HepG2 (cell line): ENCODE data around the gene SMIM24. TPM values are rescaled to one million over a fixed set of nuclear protein-coding genes. Genes with fewer than 3 reads are reported as not detected.

Source experiments
- ATAC-seq: fragments of 200-7000 bp; cut with Tn5 transposase; 3 replicates; pipeline ENCODE4 v1.9.1; 2020; ENCODE audit warnings: mild to moderate bottlenecking, moderate library complexity
- BruUV-seq: library from RNA; stranded (reverse); fragments of 400-500 nt; replicated peaks from 2 replicates; lab custom pipeline; 2021; lab: Mats Ljungman, UMichigan
- CTCF ChIA-PET: fragments of 300-600 bp; formaldehyde crosslinking; extraction: SDS; loops from one replicate; lab custom pipeline; 2021; ENCODE audit warnings: low total read pairs, inconsistent platforms, low intra/inter-chr PET ratio; lab: Yijun Ruan, JAX
- POLR2A ChIA-PET: fragments of 350-600 bp; sonication (Branson Sonifier 250); formaldehyde crosslinking; loops from one replicate; lab custom pipeline; 2020; ENCODE audit warnings: antibody characterized with exemption, inconsistent platforms; lab: Yijun Ruan, JAX
- DNase-seq: peaks from one replicate; pipeline ENCODE4 v3.0.0-alpha.2; 2015; ENCODE audit warnings: low spot score
- FAIRE-seq: peaks from 3 replicates; lab custom pipeline; 2011; peaks lifted over from hg19 to GRCh38; lab: Jason Lieb, UNC
- H2AFZ ChIP-seq: one replicate; pipeline ENCODE4 v1.6.1; 2011; ENCODE audit warnings: low read length, inconsistent platforms
- H3K27ac ChIP-seq: fragments of 300-600 bp; 3 replicates; pipeline ENCODE4 v1.8.0; 2011; ENCODE audit warnings: mixed run types, mild to moderate bottlenecking, mixed read lengths, low read length, inconsistent platforms; ENCODE audit not compliant: insufficient read depth; ENCODE audit errors: extremely low read length
- H3K27me3 ChIP-seq, 2 experiments: fragments of 200-600 bp in 1 of 2; 2 replicates in 1 of 2; 3 replicates in 1 of 2; pipeline versions ENCODE4 v1.6.0 to v1.8.0; 2011; ENCODE audit warnings: low read length in 2 of 2, mild to moderate bottlenecking in 2 of 2, moderate library complexity in 2 of 2, inconsistent platforms in 1 of 2; ENCODE audit not compliant: insufficient read depth in 2 of 2, control insufficient read depth in 1 of 2
- H3K36me3 ChIP-seq, 2 experiments: fragments of 200-600 bp in 1 of 2; replicated peaks in 1 of 2; 2 replicates in 1 of 2; 3 replicates in 1 of 2; pipeline versions ENCODE4 v1.5.1 to v1.8.0; 2011; ENCODE audit warnings: low read length in 2 of 2, inconsistent platforms in 1 of 2; ENCODE audit not compliant: insufficient read depth in 2 of 2, control insufficient read depth in 1 of 2
- H3K4me1 ChIP-seq: 2 replicates; pipeline ENCODE4 v1.5.1; 2012; ENCODE audit warnings: low read length, inconsistent platforms; ENCODE audit not compliant: insufficient read depth
- H3K4me2 ChIP-seq: 2 replicates; pipeline ENCODE4 v1.6.0; 2011; ENCODE audit warnings: low read depth, low read length, inconsistent platforms
- H3K4me3 ChIP-seq, 3 experiments: fragments of 200-600 bp in 1 of 3; sonication (generic), shearing (Covaris generic) in 1 of 3; replicated peaks in 1 of 3; 2 replicates each; pipeline ENCODE4 v1.5.1; 2011 to 2016; ENCODE audit warnings: low read length in 3 of 3, inconsistent platforms in 2 of 3, low read depth in 2 of 3, mild to moderate bottlenecking in 2 of 3, control low read depth in 1 of 3, mixed read lengths in 1 of 3; ENCODE audit not compliant: insufficient read depth in 1 of 3
- H3K79me2 ChIP-seq: one replicate; pipeline ENCODE4 v1.6.1; 2011; ENCODE audit warnings: low read length, inconsistent platforms; ENCODE audit not compliant: insufficient read depth
- H3K9ac ChIP-seq: 2 replicates; pipeline ENCODE4 v1.6.0; 2011; ENCODE audit warnings: mild to moderate bottlenecking, low read depth, low read length, inconsistent platforms; ENCODE audit not compliant: insufficient read depth
- H3K9me3 ChIP-seq: 2 replicates; pipeline ENCODE4 v1.5.1; 2012; ENCODE audit warnings: mild to moderate bottlenecking, low read length
- H4K20me1 ChIP-seq: 2 replicates; pipeline ENCODE4 v1.6.0; 2011; ENCODE audit warnings: inconsistent platforms, mild to moderate bottlenecking, low read length, moderate library complexity; ENCODE audit not compliant: insufficient read depth
- AKAP8 ChIP-seq: sonication (generic); formaldehyde crosslinking; IDR thresholded peaks from 2 replicates; pipeline ENCODE4 v1.5.1; 2020; ENCODE audit warnings: mild to moderate bottlenecking, missing genetic modification reagents
- MNT ChIP-seq: fragments of 450-650 bp; IDR thresholded peaks from 2 replicates; pipeline ENCODE4 v1.6.1; 2016
- NFKBIZ ChIP-seq: IDR thresholded peaks from 2 replicates; pipeline ENCODE4 v1.6.1; 2018; ENCODE audit warnings: missing genetic modification reagents, missing compliant biosample characterization
- RORA ChIP-seq: sonication (generic); formaldehyde crosslinking; IDR thresholded peaks from 2 replicates; pipeline ENCODE4 v1.5.0; 2020; ENCODE audit warnings: mild to moderate bottlenecking, missing genetic modification reagents, moderate library complexity
- SMC3 ChIP-seq: IDR thresholded peaks from 2 replicates; pipeline ENCODE4 v1.6.1; 2011; ENCODE audit warnings: low read length, improper control_type of control experiment
- TSC22D2 ChIP-seq: sonication (generic); formaldehyde crosslinking; IDR thresholded peaks from 2 replicates; pipeline ENCODE4 v1.5.1; 2020; ENCODE audit warnings: missing genetic modification reagents, mild to moderate bottlenecking, borderline replicate concordance
- ZBTB1 ChIP-seq: sonication (generic); formaldehyde crosslinking; IDR thresholded peaks from 2 replicates; pipeline ENCODE4 v1.4.0; 2020; ENCODE audit warnings: missing genetic modification reagents, borderline replicate concordance
- ZFP91 ChIP-seq: sonication (generic); formaldehyde crosslinking; IDR thresholded peaks from 2 replicates; pipeline ENCODE4 v1.9.0; 2022; ENCODE audit warnings: missing genetic modification reagents, mild to moderate bottlenecking, borderline replicate concordance
- ZNF121 ChIP-seq: sonication (generic); formaldehyde crosslinking; IDR thresholded peaks from 2 replicates; pipeline ENCODE4 v1.5.0; 2020; ENCODE audit warnings: mild to moderate bottlenecking, missing genetic modification reagents
- ZNF34 ChIP-seq: sonication (generic); formaldehyde crosslinking; IDR thresholded peaks from 2 replicates; pipeline ENCODE4 v1.4.0; 2020; ENCODE audit warnings: mild to moderate bottlenecking, missing genetic modification reagents, borderline replicate concordance
- WGBS: methylation state at CpG from one replicate; pipeline ENCODE4 v1.1.6; 2017; ENCODE audit warnings: low lambda C conversion rate; 5-methylcytosine and 5-hydroxymethylcytosine counted together
- in situ Hi-C: cut with HindIII; loops from 2 replicates; pipeline ENCODE4 v1.10.0; 2017; ENCODE audit warnings: low pct_unique_long_range_greater_than_20kb; ENCODE audit not compliant: extremely low pct_ligation_motif_present
- intact Hi-C: fragments of 100-400 bp; cut with micrococcal nuclease; formaldehyde crosslinking; loops from one replicate; pipeline ENCODE4 v1.10.0; 2022; ENCODE audit not compliant: unreplicated experiment
- polyA plus RNA-seq, 8 experiments: library from polyadenylated mRNA; depleted of rRNA in 3 of 8; stranded (reverse) in 7 of 8; unstranded in 1 of 8; fragments of >200 nt; fragmentation: Illumina TruSeq in 4 of 8; extraction: Trizol in 4 of 8; gene quantifications; 2 replicates each; pipeline versions ENCODE4 v1.2.1 to v1.2.3, GENCODE V29; 2011 to 2016; ENCODE audit warnings: low read depth in 4 of 8, missing spikeins in 1 of 8, mixed read lengths in 1 of 8; ENCODE audit not compliant: insufficient read depth in 1 of 8
- total RNA-seq, 5 experiments: library from RNA; depleted of rRNA; stranded (reverse); fragments of >200 nt; fragmentation: Illumina TruSeq; extraction: Trizol; gene quantifications; 2 replicates each; pipeline ENCODE4 v1.2.3, GENCODE V29; 2016; ENCODE audit warnings: low read depth in 1 of 5
- TF ChIP-seq, protein P1 (sequence below): sonication (generic); formaldehyde crosslinking; IDR thresholded peaks from 2 replicates; pipeline ENCODE4 v1.4.0; 2020; ENCODE audit warnings: missing genetic modification reagents
- TF ChIP-seq, protein P2 (sequence below): sonication (generic); formaldehyde crosslinking; IDR thresholded peaks from 2 replicates; pipeline ENCODE4 v1.5.1; 2020; ENCODE audit warnings: mild to moderate bottlenecking, missing genetic modification reagents, moderate library complexity

SMIM24 gene
- total and polyA plus RNA-seq, 2 of the 13 experiments (the other 11 are each of a cell fraction or from before 2014, with no cell fraction given) = 11.2 to 70.6 TPM

- TF ChIP-seq ZNF121 (CRISPR knock-in tag) (peak; percentile 95), SMC3 (no peak), ZBTB1 (CRISPR knock-in tag) (no peak)
- TF ChIP-seq, all 625 proteins: peak for 5
These were observed 37.3 kb upstream of the SMIM24 start (continued) for GRCh38 chr19:3517638-3518037.

DNA sequence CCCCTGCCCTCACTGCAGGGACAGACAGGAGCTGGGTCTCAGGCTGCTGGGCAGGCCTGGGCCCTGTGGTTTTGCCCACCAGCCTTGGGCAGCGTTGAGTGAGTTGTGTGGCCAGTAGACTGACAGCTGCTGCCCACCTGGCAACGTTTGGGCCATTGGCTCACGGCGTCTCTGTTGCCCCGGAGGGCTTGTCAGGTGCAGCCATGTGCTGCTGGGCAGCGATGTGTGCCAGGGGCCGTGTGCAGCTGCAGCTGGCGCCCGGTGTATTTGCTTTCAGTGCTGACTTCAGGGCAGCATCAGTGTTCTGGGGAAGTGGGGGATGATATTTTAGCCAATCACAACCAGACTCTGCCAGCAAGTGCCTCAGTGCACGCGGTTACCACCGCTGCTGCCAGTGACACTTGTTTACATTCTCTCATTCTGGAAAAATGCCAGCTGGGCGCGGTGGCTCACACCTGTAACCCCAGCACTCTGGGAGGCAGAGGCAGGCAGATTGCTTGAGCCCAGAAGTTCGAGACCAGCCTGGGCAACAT, 36.4 kb upstream of the SMIM24 start:
- intact Hi-C loops (no loop called here), in situ Hi-C loops (no loop called here)
- no peak for ATAC-seq
- Histone ChIP-seq H3K4me2 (no peak overlapping the region), H3K79me2 (peaks cover 58% of the 10 kb centered on the region), H2AFZ (no peak overlapping the region), H3K9me3 (no peaks in the 10 kb centered on the region), H3K9ac (no peak overlapping the region), H3K36me3 (peaks cover 7 to 26% of the 10 kb centered on the region in 2 experiments; a peak in 4 of 5 replicates), H3K4me1 (peaks cover 15% of the 10 kb centered on the region), H3K27me3 (no peaks in the 10 kb centered on the region), H4K20me1 (peaks cover 34% of the 10 kb centered on the region; the same call in 1 of the 2 replicates), H3K27ac (no peak overlapping the region), H3K4me3 (no peak overlapping the region)
- no TSS peak for BruUV-seq
- ChIA-PET CTCF (no interaction called here), POLR2A (no interaction called here)
- no peak for DNase-seq
- FAIRE-seq = no peak
- 88% methylated on average over 9 of the region's 15 CpGs for WGBS
- TF ChIP-seq ZFP91 (CRISPR knock-in tag) (0 out of 2 replicates have a peak, but pooled peaks have one; percentile 19), RORA (no peak), ZNF34 (CRISPR knock-in tag) (no peak), MNT (no peak), NFKBIZ (CRISPR knock-in tag) (no peak), AKAP8 (no peak), TSC22D2 (CRISPR knock-in tag) (no peak)
- TF ChIP-seq, protein P1, sequence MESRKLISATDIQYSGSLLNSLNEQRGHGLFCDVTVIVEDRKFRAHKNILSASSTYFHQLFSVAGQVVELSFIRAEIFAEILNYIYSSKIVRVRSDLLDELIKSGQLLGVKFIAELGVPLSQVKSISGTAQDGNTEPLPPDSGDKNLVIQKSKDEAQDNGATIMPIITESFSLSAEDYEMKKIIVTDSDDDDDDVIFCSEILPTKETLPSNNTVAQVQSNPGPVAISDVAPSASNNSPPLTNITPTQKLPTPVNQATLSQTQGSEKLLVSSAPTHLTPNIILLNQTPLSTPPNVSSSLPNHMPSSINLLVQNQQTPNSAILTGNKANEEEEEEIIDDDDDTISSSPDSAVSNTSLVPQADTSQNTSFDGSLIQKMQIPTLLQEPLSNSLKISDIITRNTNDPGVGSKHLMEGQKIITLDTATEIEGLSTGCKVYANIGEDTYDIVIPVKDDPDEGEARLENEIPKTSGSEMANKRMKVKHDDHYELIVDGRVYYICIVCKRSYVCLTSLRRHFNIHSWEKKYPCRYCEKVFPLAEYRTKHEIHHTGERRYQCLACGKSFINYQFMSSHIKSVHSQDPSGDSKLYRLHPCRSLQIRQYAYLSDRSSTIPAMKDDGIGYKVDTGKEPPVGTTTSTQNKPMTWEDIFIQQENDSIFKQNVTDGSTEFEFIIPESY (CRISPR knock-in tag) = peak; percentile 98
- TF ChIP-seq, protein P2, sequence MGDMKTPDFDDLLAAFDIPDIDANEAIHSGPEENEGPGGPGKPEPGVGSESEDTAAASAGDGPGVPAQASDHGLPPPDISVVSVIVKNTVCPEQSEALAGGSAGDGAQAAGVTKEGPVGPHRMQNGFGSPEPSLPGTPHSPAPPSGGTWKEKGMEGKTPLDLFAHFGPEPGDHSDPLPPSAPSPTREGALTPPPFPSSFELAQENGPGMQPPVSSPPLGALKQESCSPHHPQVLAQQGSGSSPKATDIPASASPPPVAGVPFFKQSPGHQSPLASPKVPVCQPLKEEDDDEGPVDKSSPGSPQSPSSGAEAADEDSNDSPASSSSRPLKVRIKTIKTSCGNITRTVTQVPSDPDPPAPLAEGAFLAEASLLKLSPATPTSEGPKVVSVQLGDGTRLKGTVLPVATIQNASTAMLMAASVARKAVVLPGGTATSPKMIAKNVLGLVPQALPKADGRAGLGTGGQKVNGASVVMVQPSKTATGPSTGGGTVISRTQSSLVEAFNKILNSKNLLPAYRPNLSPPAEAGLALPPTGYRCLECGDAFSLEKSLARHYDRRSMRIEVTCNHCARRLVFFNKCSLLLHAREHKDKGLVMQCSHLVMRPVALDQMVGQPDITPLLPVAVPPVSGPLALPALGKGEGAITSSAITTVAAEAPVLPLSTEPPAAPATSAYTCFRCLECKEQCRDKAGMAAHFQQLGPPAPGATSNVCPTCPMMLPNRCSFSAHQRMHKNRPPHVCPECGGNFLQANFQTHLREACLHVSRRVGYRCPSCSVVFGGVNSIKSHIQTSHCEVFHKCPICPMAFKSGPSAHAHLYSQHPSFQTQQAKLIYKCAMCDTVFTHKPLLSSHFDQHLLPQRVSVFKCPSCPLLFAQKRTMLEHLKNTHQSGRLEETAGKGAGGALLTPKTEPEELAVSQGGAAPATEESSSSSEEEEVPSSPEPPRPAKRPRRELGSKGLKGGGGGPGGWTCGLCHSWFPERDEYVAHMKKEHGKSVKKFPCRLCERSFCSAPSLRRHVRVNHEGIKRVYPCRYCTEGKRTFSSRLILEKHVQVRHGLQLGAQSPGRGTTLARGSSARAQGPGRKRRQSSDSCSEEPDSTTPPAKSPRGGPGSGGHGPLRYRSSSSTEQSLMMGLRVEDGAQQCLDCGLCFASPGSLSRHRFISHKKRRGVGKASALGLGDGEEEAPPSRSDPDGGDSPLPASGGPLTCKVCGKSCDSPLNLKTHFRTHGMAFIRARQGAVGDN = peak; percentile 20; the same call in 1 of the 2 replicates
